Body of pancreas (tissue), 4 donors: ENCODE results near the gene GAST.

Experiments used
- POLR2A ChIP-seq, 3 donors: fragments of 450-650 bp; IDR thresholded peaks; one replicate each; pipeline ENCODE4 v1.6.1; 2016; ENCODE audit warnings: antibody characterized with exemption in 3 of 3, mild to moderate bottlenecking in 2 of 3
- TF ChIP-seq, protein P1 (sequence below), 7 experiments: fragments of 450-650 bp in 4 of 7; fragments of 200-600 bp in 3 of 7; sonication (generic) in 3 of 7; IDR thresholded peaks; one replicate each; pipeline ENCODE4 v1.5.1; 2016 to 2019; ENCODE audit warnings: antibody characterized with exemption in 7 of 7

DNA sequence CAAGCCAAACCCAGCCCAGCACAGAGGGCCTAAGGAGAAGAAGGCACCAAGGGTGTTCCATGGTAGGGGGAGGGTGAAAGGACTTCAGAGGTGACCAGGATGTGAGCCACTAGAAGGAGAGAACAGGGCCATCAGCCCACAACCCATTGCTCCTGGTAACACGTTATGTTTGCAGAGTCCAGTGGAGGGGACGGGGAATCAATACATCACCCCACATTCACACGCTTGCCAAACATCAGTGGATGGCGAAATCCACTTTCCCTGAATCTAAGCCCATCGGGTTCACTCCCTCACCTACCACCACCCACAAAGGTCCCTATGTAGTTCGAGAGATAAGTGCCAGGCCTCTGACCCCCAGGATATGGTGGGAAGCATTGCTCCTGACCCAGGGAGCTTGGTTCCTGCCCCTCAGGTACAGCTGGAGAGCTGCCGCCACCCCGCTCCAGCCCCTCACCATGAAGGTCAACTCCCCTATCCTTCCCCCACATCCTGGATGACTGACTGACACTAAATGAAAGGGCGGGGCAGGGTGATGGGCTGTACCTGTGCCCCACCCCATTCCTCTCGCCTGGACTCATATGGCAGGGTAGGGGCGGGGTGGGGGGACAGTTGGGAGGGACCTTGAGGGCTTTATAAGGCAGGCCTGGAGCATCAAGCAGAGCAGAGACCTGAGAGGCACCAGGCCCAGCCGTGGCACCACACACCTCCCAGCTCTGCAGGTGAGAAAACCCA lies at the start of gene GAST:
- TF ChIP-seq, protein P1, sequence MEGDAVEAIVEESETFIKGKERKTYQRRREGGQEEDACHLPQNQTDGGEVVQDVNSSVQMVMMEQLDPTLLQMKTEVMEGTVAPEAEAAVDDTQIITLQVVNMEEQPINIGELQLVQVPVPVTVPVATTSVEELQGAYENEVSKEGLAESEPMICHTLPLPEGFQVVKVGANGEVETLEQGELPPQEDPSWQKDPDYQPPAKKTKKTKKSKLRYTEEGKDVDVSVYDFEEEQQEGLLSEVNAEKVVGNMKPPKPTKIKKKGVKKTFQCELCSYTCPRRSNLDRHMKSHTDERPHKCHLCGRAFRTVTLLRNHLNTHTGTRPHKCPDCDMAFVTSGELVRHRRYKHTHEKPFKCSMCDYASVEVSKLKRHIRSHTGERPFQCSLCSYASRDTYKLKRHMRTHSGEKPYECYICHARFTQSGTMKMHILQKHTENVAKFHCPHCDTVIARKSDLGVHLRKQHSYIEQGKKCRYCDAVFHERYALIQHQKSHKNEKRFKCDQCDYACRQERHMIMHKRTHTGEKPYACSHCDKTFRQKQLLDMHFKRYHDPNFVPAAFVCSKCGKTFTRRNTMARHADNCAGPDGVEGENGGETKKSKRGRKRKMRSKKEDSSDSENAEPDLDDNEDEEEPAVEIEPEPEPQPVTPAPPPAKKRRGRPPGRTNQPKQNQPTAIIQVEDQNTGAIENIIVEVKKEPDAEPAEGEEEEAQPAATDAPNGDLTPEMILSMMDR (IDR thresholded peaks at IDR 0.05) = no peak
- TF ChIP-seq POLR2A (IDR thresholded peaks at IDR 0.05) = no peak
